Hepatocyte (in vitro differentiated cells): ENCODE results near the gene NID1. TPM values are rescaled to one million over a fixed set of nuclear protein-coding genes. Genes with fewer than 3 reads are reported as not detected.
"Not testable (repeated sequence)": the region's sequence is repeated elsewhere in the genome, so short reads cannot be mapped to it uniquely, and the experiment has no call there.

Source experiments
- DNase-seq: peaks from one replicate; pipeline ENCODE4 v3.0.0-alpha.2; 2016; ENCODE audit warnings: low spot score
- H2AFZ ChIP-seq: fragments of 200-600 bp; sonication (generic); 2 replicates; pipeline ENCODE4 v1.6.0; 2016; ENCODE audit warnings: antibody characterized with exemption, mild to moderate bottlenecking
- H3K27ac ChIP-seq: fragments of 200-600 bp; sonication (generic); 2 replicates; pipeline ENCODE4 v1.5.1; 2016; ENCODE audit warnings: mild to moderate bottlenecking
- H3K27me3 ChIP-seq: fragments of 200-600 bp; sonication (generic); 2 replicates; pipeline ENCODE4 v1.6.1; 2016
- H3K36me3 ChIP-seq: fragments of 200-600 bp; sonication (generic); replicated peaks from 2 replicates; pipeline ENCODE4 v1.5.1; 2016; ENCODE audit warnings: low read depth; ENCODE audit not compliant: insufficient read depth
- H3K4me1 ChIP-seq: fragments of 200-600 bp; sonication (generic); 2 replicates; pipeline ENCODE4 v1.5.1; 2016; ENCODE audit warnings: mild to moderate bottlenecking, moderate library complexity; ENCODE audit not compliant: insufficient read depth
- H3K4me2 ChIP-seq: fragments of 200-600 bp; sonication (generic); 2 replicates; pipeline ENCODE4 v1.6.0; 2016
- H3K4me3 ChIP-seq: fragments of 200-600 bp; sonication (generic); 2 replicates; pipeline ENCODE4 v1.5.1; 2016; ENCODE audit warnings: mild to moderate bottlenecking
- H3K79me2 ChIP-seq: fragments of 200-600 bp; sonication (generic); 2 replicates; pipeline ENCODE4 v1.6.0; 2017; ENCODE audit warnings: mild to moderate bottlenecking
- H3K9me2 ChIP-seq: fragments of 200-600 bp; sonication (generic); replicated peaks from 2 replicates; pipeline ENCODE4 v1.6.0; 2017; ENCODE audit warnings: mild to moderate bottlenecking; ENCODE audit not compliant: insufficient read depth
- H3K9me3 ChIP-seq: fragments of 200-600 bp; sonication (generic); 2 replicates; pipeline ENCODE4 v1.5.1; 2016; ENCODE audit warnings: low read depth, mild to moderate bottlenecking
- H4K20me1 ChIP-seq: fragments of 200-600 bp; sonication (generic); 2 replicates; pipeline ENCODE4 v1.6.0; 2016; ENCODE audit warnings: mild to moderate bottlenecking; ENCODE audit not compliant: insufficient read depth, poor library complexity, severe bottlenecking
- CTCF ChIP-seq: fragments of 200-600 bp; sonication (generic); IDR thresholded peaks from 2 replicates; pipeline ENCODE4 v1.5.1; 2016; ENCODE audit warnings: antibody characterized with exemption, mild to moderate bottlenecking; ENCODE audit not compliant: poor library complexity
- EZH2 ChIP-seq: fragments of 200-600 bp; sonication (generic); IDR thresholded peaks from 2 replicates; pipeline ENCODE4 v1.6.1; 2016; ENCODE audit warnings: antibody characterized with exemption, mild to moderate bottlenecking, borderline replicate concordance
- EZH2phosphoT487 ChIP-seq: fragments of 200-600 bp; sonication (generic); IDR thresholded peaks from one replicate; pipeline ENCODE4 v1.6.1; 2018; ENCODE audit warnings: antibody characterized with exemption, mild to moderate bottlenecking, low read depth, moderate library complexity; ENCODE audit not compliant: unreplicated experiment, severe bottlenecking
- WGBS: methylation state at CpG from one replicate; pipeline ENCODE4 v1.1.6; 2016; ENCODE audit warnings: low lambda C conversion rate; ENCODE audit errors: missing lambda C conversion rate; 5-methylcytosine and 5-hydroxymethylcytosine counted together
- polyA plus RNA-seq: library from polyadenylated mRNA; unstranded; fragments of >200 nt; fragmentation: Nextera tagmentation; extraction: Ambion mirVana; gene quantifications from 2 replicates; pipeline ENCODE4 v1.2.1, GENCODE V29; 2016
- total RNA-seq: library from RNA; depleted of rRNA; stranded (reverse); fragments of >200 nt; gene quantifications from 2 replicates; pipeline ENCODE4 v1.2.3, GENCODE V29; 2014

NID1 gene
- total and polyA plus RNA-seq, 2 experiments from 2014 or later = 53.8 to 72.8 TPM

DNA sequence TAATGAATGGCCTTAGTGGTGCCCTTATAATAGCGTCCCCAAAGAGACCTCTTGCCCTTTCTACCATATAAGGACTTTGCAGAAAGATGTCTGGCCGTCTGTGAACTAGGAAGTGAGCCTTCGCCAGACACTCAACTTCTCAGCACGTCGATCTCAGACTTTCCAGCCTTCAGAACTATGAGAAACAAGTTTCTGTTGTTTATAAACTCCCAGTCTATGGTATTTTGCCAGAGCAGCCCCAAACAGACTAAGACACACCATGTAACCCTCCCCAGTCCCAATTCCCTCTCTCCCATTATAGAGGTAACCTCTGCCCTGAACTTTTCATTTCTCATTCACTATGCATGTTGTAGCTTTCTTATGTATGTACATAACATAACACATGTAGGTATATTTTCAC is 55.7 kb downstream of the NID1 start:
- DNase-seq = no peak
- H3K27me3 ChIP-seq = no peaks in the 10 kb centered on the region
- no peak overlapping the region for H3K4me3 ChIP-seq
- no peaks in the 10 kb centered on the region for H3K79me2 ChIP-seq
- H3K9me2 ChIP-seq = no peaks in the 10 kb centered on the region
- no peaks in the 10 kb centered on the region for H3K36me3 ChIP-seq
- 54% methylated on average over 5 of the region's 5 CpGs for WGBS
- no peaks in the 10 kb centered on the region for H4K20me1 ChIP-seq
- no peak overlapping the region for H2AFZ ChIP-seq
- no peaks in the 10 kb centered on the region for H3K9me3 ChIP-seq
- peaks cover 6% of the 10 kb centered on the region for H3K4me1 ChIP-seq
- no peak overlapping the region for H3K4me2 ChIP-seq
- H3K27ac ChIP-seq = peak overlapping the region; percentile 52
- no peak for TF ChIP-seq EZH2phosphoT487
- no peak for TF ChIP-seq EZH2
- TF ChIP-seq CTCF = no peak

GRCh38 chr1:236007781-236008180 is 57.1 kb downstream of the NID1 start:
- 98% methylated on average over 3 of the region's 3 CpGs for WGBS

DNA sequence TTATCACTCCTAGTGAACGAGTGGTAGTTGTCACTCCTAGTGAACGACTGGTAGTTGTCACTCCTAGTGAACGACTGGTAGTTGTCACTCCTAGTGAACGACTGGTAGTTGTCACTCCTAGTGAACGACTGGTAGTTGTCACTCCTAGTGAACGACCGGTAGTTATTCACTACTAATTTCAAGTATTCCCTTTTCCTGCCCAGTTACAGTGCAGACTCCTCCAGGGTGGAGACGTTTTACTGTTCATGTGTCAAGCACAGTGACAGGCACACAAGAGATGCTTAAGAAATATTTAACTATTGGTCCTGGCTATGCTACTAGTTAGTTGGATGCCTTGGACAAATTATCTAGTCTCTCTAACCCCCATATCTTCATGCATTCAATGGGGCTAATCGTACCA is 61.8 kb downstream of the NID1 start:
- H3K79me2 ChIP-seq, H4K20me1 ChIP-seq, H3K9me2 ChIP-seq, H3K36me3 ChIP-seq, H3K4me1 ChIP-seq, H3K9me3 ChIP-seq, DNase-seq, H3K27ac ChIP-seq, H3K4me2 ChIP-seq, H3K27me3 ChIP-seq, H2AFZ ChIP-seq, H3K4me3 ChIP-seq: not testable (repeated sequence)
- WGBS = 84% methylated on average over 9 of the region's 9 CpGs

More at GRCh38 chr1:236007781-236008180, 57.1 kb downstream of the NID1 start:
- H3K79me2 ChIP-seq = no peaks in the 10 kb centered on the region
- no peaks in the 10 kb centered on the region for H3K36me3 ChIP-seq
- H3K9me3 ChIP-seq = no peaks in the 10 kb centered on the region
- DNase-seq = no peak
- H3K27ac ChIP-seq = no peak overlapping the region
- no peak overlapping the region for H2AFZ ChIP-seq
- no peak overlapping the region for H3K4me3 ChIP-seq
- TF ChIP-seq EZH2 (no peak), EZH2phosphoT487 (no peak), CTCF (no peak)
- H4K20me1 ChIP-seq = no peaks in the 10 kb centered on the region
- peaks cover 6% of the 10 kb centered on the region for H3K4me1 ChIP-seq
- H3K4me2 ChIP-seq = no peak overlapping the region
- no peaks in the 10 kb centered on the region for H3K9me2 ChIP-seq
- no peaks in the 10 kb centered on the region for H3K27me3 ChIP-seq

DNA sequence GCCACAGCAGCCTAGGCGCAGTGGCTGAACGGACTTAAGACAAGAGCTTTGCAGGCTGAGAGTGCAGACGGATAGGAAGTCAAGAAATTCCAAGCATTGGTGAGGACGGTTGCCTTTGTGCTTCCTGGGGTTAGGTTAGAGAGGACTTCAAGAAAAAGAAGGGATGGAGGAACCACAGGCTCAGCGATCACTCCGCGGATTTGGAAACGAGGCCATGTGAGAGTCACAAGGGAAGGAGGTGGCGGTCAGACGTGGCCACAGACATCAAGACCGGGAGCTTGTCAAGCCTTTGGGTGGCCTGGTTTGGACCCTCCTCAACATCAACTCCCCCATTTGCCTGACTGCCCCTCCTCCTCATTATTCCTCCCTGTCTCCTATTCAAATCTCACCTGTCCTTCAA is 62.3 kb downstream of the NID1 start:
- Histone ChIP-seq H3K27ac (no peak overlapping the region), H3K4me1 (peaks cover 4% of the 10 kb centered on the region), H3K9me3 (no peaks in the 10 kb centered on the region), H3K4me2 (no peak overlapping the region), H4K20me1 (no peaks in the 10 kb centered on the region), H3K36me3 (no peaks in the 10 kb centered on the region), H2AFZ (no peak overlapping the region), H3K9me2 (no peaks in the 10 kb centered on the region), H3K4me3 (no peak overlapping the region), H3K27me3 (no peaks in the 10 kb centered on the region), H3K79me2 (no peaks in the 10 kb centered on the region)
- no peak for DNase-seq
- TF ChIP-seq CTCF = no peak
- no peak for TF ChIP-seq EZH2phosphoT487
- TF ChIP-seq EZH2 = no peak
- 91% methylated on average over 11 of the region's 11 CpGs for WGBS
